HepG2 (cell line): ENCODE measurements around the gene WWTR1. TPM values are rescaled to one million over a fixed set of nuclear protein-coding genes. Genes with fewer than 3 reads are reported as not detected.
A peak's percentile ranks its signal among the peaks of the same experiment; 100 is the strongest.

Experiments
- ATAC-seq: fragments of 200-7000 bp; cut with Tn5 transposase; 3 replicates; pipeline ENCODE4 v1.9.1; 2020; ENCODE audit warnings: mild to moderate bottlenecking, moderate library complexity
- BruUV-seq: library from RNA; stranded (reverse); fragments of 400-500 nt; replicated peaks from 2 replicates; lab custom pipeline; 2021; lab: Mats Ljungman, UMichigan
- CTCF ChIA-PET: fragments of 300-600 bp; formaldehyde crosslinking; extraction: SDS; loops from one replicate; lab custom pipeline; 2021; ENCODE audit warnings: low total read pairs, inconsistent platforms, low intra/inter-chr PET ratio; lab: Yijun Ruan, JAX
- POLR2A ChIA-PET: fragments of 350-600 bp; sonication (Branson Sonifier 250); formaldehyde crosslinking; loops from one replicate; lab custom pipeline; 2020; ENCODE audit warnings: antibody characterized with exemption, inconsistent platforms; lab: Yijun Ruan, JAX
- DNase-seq: peaks from one replicate; pipeline ENCODE4 v3.0.0-alpha.2; 2015; ENCODE audit warnings: low spot score
- FAIRE-seq: peaks from 3 replicates; lab custom pipeline; 2011; peaks lifted over from hg19 to GRCh38; lab: Jason Lieb, UNC
- H2AFZ ChIP-seq: one replicate; pipeline ENCODE4 v1.6.1; 2011; ENCODE audit warnings: low read length, inconsistent platforms
- H3K27ac ChIP-seq: fragments of 300-600 bp; 3 replicates; pipeline ENCODE4 v1.8.0; 2011; ENCODE audit warnings: mixed run types, mild to moderate bottlenecking, mixed read lengths, low read length, inconsistent platforms; ENCODE audit not compliant: insufficient read depth; ENCODE audit errors: extremely low read length
- H3K27me3 ChIP-seq, 2 experiments: fragments of 200-600 bp in 1 of 2; 2 replicates in 1 of 2; 3 replicates in 1 of 2; pipeline versions ENCODE4 v1.6.0 to v1.8.0; 2011; ENCODE audit warnings: low read length in 2 of 2, mild to moderate bottlenecking in 2 of 2, moderate library complexity in 2 of 2, inconsistent platforms in 1 of 2; ENCODE audit not compliant: insufficient read depth in 2 of 2, control insufficient read depth in 1 of 2
- H3K36me3 ChIP-seq, 2 experiments: fragments of 200-600 bp in 1 of 2; replicated peaks in 1 of 2; 2 replicates in 1 of 2; 3 replicates in 1 of 2; pipeline versions ENCODE4 v1.5.1 to v1.8.0; 2011; ENCODE audit warnings: low read length in 2 of 2, inconsistent platforms in 1 of 2; ENCODE audit not compliant: insufficient read depth in 2 of 2, control insufficient read depth in 1 of 2
- H3K4me1 ChIP-seq: 2 replicates; pipeline ENCODE4 v1.5.1; 2012; ENCODE audit warnings: low read length, inconsistent platforms; ENCODE audit not compliant: insufficient read depth
- H3K4me2 ChIP-seq: 2 replicates; pipeline ENCODE4 v1.6.0; 2011; ENCODE audit warnings: low read depth, low read length, inconsistent platforms
- H3K4me3 ChIP-seq, 3 experiments: fragments of 200-600 bp in 1 of 3; sonication (generic), shearing (Covaris generic) in 1 of 3; replicated peaks in 1 of 3; 2 replicates each; pipeline ENCODE4 v1.5.1; 2011 to 2016; ENCODE audit warnings: low read length in 3 of 3, inconsistent platforms in 2 of 3, low read depth in 2 of 3, mild to moderate bottlenecking in 2 of 3, control low read depth in 1 of 3, mixed read lengths in 1 of 3; ENCODE audit not compliant: insufficient read depth in 1 of 3
- H3K79me2 ChIP-seq: one replicate; pipeline ENCODE4 v1.6.1; 2011; ENCODE audit warnings: low read length, inconsistent platforms; ENCODE audit not compliant: insufficient read depth
- H3K9ac ChIP-seq: 2 replicates; pipeline ENCODE4 v1.6.0; 2011; ENCODE audit warnings: mild to moderate bottlenecking, low read depth, low read length, inconsistent platforms; ENCODE audit not compliant: insufficient read depth
- H3K9me3 ChIP-seq: 2 replicates; pipeline ENCODE4 v1.5.1; 2012; ENCODE audit warnings: mild to moderate bottlenecking, low read length
- H4K20me1 ChIP-seq: 2 replicates; pipeline ENCODE4 v1.6.0; 2011; ENCODE audit warnings: inconsistent platforms, mild to moderate bottlenecking, low read length, moderate library complexity; ENCODE audit not compliant: insufficient read depth
- CBX1 ChIP-seq: IDR thresholded peaks from one replicate; pipeline ENCODE4 v1.6.1; 2016; ENCODE audit warnings: antibody characterized with exemption, low read depth
- FOSL2 ChIP-seq: sonication (generic); formaldehyde crosslinking; IDR thresholded peaks from 2 replicates; pipeline ENCODE4 v1.4.0; 2020; ENCODE audit warnings: missing genetic modification reagents
- HIVEP1 ChIP-seq: sonication (generic); formaldehyde crosslinking; IDR thresholded peaks from 2 replicates; pipeline ENCODE4 v1.4.0; 2020; ENCODE audit warnings: mild to moderate bottlenecking, missing genetic modification reagents
- NR2F6 ChIP-seq, 2 experiments: IDR thresholded peaks; 2 replicates each; pipeline ENCODE4 v1.6.1; 2016; ENCODE audit warnings: antibody characterized with exemption in 1 of 2, mild to moderate bottlenecking in 1 of 2
- PAXIP1 ChIP-seq: sonication (generic); formaldehyde crosslinking; conservative IDR thresholded peaks from 2 replicates; pipeline ENCODE4 v1.4.0; 2020; ENCODE audit warnings: mild to moderate bottlenecking, missing genetic modification reagents, moderate library complexity
- ZKSCAN1 ChIP-seq: fragments of 150-350 bp; IDR thresholded peaks from 2 replicates; pipeline ENCODE4 v1.6.1; 2014; ENCODE audit warnings: low read length
- ZNF333 ChIP-seq: sonication (generic); formaldehyde crosslinking; IDR thresholded peaks from 2 replicates; pipeline ENCODE4 v1.4.0; 2020; ENCODE audit warnings: mild to moderate bottlenecking, missing genetic modification reagents, borderline replicate concordance
- ZNF563 ChIP-seq: sonication (generic); formaldehyde crosslinking; IDR thresholded peaks from 2 replicates; pipeline ENCODE4 v1.8.0; 2022; ENCODE audit warnings: mild to moderate bottlenecking, moderate library complexity, missing genetic modification reagents
- ZSCAN5A ChIP-seq: sonication (generic); formaldehyde crosslinking; IDR thresholded peaks from 2 replicates; pipeline ENCODE4 v1.8.0; 2022; ENCODE audit warnings: mild to moderate bottlenecking, missing genetic modification reagents, borderline replicate concordance
- WGBS: methylation state at CpG from one replicate; pipeline ENCODE4 v1.1.6; 2017; ENCODE audit warnings: low lambda C conversion rate; 5-methylcytosine and 5-hydroxymethylcytosine counted together
- in situ Hi-C: cut with HindIII; loops from 2 replicates; pipeline ENCODE4 v1.10.0; 2017; ENCODE audit warnings: low pct_unique_long_range_greater_than_20kb; ENCODE audit not compliant: extremely low pct_ligation_motif_present
- intact Hi-C: fragments of 100-400 bp; cut with micrococcal nuclease; formaldehyde crosslinking; loops from one replicate; pipeline ENCODE4 v1.10.0; 2022; ENCODE audit not compliant: unreplicated experiment
- polyA plus RNA-seq, 8 experiments: library from polyadenylated mRNA; depleted of rRNA in 3 of 8; stranded (reverse) in 7 of 8; unstranded in 1 of 8; fragments of >200 nt; fragmentation: Illumina TruSeq in 4 of 8; extraction: Trizol in 4 of 8; gene quantifications; 2 replicates each; pipeline versions ENCODE4 v1.2.1 to v1.2.3, GENCODE V29; 2011 to 2016; ENCODE audit warnings: low read depth in 4 of 8, missing spikeins in 1 of 8, mixed read lengths in 1 of 8; ENCODE audit not compliant: insufficient read depth in 1 of 8
- total RNA-seq, 5 experiments: library from RNA; depleted of rRNA; stranded (reverse); fragments of >200 nt; fragmentation: Illumina TruSeq; extraction: Trizol; gene quantifications; 2 replicates each; pipeline ENCODE4 v1.2.3, GENCODE V29; 2016; ENCODE audit warnings: low read depth in 1 of 5
- TF ChIP-seq, protein P1 (sequence below): sonication (generic); formaldehyde crosslinking; IDR thresholded peaks from 2 replicates; pipeline ENCODE4 v1.4.0; 2020; ENCODE audit warnings: missing genetic modification reagents

Gene WWTR1
- total and polyA plus RNA-seq, 2 of the 13 experiments (the other 11 are each of a cell fraction or from before 2014, with no cell fraction given) = 19.7 to 139 TPM

DNA sequence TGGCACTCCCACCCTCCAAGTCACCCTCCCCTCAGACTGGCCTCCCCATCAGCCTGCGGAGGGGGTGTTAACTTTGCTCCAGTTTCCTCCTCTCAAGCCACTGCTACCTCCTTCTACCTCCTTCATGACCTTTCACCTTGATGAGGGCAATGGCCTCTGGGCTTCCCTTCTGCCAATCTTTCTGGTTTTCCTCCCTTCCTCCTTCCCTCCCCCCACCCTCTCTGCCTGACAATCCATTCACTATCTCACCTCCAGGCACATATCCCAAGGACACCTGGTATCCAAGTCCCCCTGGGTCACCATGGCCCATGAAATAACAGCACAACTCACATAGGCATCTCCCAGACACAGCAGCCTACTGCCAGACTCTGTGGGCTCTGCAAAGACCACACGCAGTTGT is 80.0 kb downstream of the WWTR1 start:
- in situ Hi-C loops = no loop called here
- peaks cover 8 to 33% of the 10 kb centered on the region in 2 experiments; a peak in 4 of 5 replicates for H3K36me3 ChIP-seq
- peaks cover 23% of the 10 kb centered on the region for H4K20me1 ChIP-seq
- peaks cover 55% of the 10 kb centered on the region for H3K4me1 ChIP-seq
- DNase-seq (no peak), ATAC-seq (peak; percentile 20; the same call in 1 of the 3 replicates), FAIRE-seq (no peak)
- TF ChIP-seq HIVEP1 (no peak), NR2F6 (IDR thresholded peaks at IDR 0.05) (peak; percentile 12; the same call in 1 of the 2 replicates), NR2F6 (CRISPR knock-in tag; IDR thresholded peaks at IDR 0.05) (no peak)
- intact Hi-C loops = no loop called here
- 97% methylated on average over 2 of the region's 2 CpGs for WGBS
- no peaks in the 10 kb centered on the region for H3K9me3 ChIP-seq
- H3K27me3 ChIP-seq = no peaks in the 10 kb centered on the region
- no peak overlapping the region for H3K4me3 ChIP-seq
- ChIA-PET POLR2A (no interaction called here), CTCF (no interaction called here)
- H3K9ac ChIP-seq = no peak overlapping the region
- no peak overlapping the region for H3K4me2 ChIP-seq
- no peak overlapping the region for H3K27ac ChIP-seq
- H2AFZ ChIP-seq = no peak overlapping the region
- no TSS peak for BruUV-seq
- peaks cover 89% of the 10 kb centered on the region for H3K79me2 ChIP-seq

- Histone ChIP-seq H3K27me3 (no peaks in the 10 kb centered on the region), H3K79me2 (peaks cover 74% of the 10 kb centered on the region), H3K36me3 (peaks cover 17 to 45% of the 10 kb centered on the region in 2 experiments), H3K4me2 (no peak overlapping the region), H3K4me1 (peaks cover 44% of the 10 kb centered on the region), H2AFZ (no peak overlapping the region), H4K20me1 (peaks cover 15% of the 10 kb centered on the region), H3K27ac (peak overlapping the region; percentile 35), H3K4me3 (no peak overlapping the region), H3K9ac (no peak overlapping the region), H3K9me3 (no peaks in the 10 kb centered on the region)
- 87% methylated on average over 5 of the region's 5 CpGs for WGBS
- in situ Hi-C loops (no loop called here), intact Hi-C loops (no loop called here)
- BruUV-seq = no TSS peak
- DNase-seq (peak; percentile 51), FAIRE-seq (no peak), ATAC-seq (peak; percentile 45)
- CTCF ChIA-PET = no interaction called here
- POLR2A ChIA-PET = interaction anchor here (0.9 to 1.6 kb wide), 2 partner anchors 82 to 138 kb away, joined by 3 to 4 read pairs; partner anchors contain the start of gene WWTR1
- no peak for TF ChIP-seq ZNF563 (CRISPR knock-in tag)
- TF ChIP-seq ZKSCAN1 = no peak
- TF ChIP-seq, protein P1, sequence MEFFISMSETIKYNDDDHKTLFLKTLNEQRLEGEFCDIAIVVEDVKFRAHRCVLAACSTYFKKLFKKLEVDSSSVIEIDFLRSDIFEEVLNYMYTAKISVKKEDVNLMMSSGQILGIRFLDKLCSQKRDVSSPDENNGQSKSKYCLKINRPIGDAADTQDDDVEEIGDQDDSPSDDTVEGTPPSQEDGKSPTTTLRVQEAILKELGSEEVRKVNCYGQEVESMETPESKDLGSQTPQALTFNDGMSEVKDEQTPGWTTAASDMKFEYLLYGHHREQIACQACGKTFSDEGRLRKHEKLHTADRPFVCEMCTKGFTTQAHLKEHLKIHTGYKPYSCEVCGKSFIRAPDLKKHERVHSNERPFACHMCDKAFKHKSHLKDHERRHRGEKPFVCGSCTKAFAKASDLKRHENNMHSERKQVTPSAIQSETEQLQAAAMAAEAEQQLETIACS (CRISPR knock-in tag) = no peak
- TF ChIP-seq ZSCAN5A (CRISPR knock-in tag) = no peak
- TF ChIP-seq FOSL2 (CRISPR knock-in tag) = peak; percentile 68
- no peak for TF ChIP-seq CBX1
- no peak for TF ChIP-seq ZNF333 (CRISPR knock-in tag)
- TF ChIP-seq PAXIP1 (CRISPR knock-in tag) = no peak
Observed at GRCh38 chr3:149575961-149576564, 81.8 kb downstream of the WWTR1 start.
